IPS DF 6.9 (cell line): Measurements from ENCODE around the gene NUP205.

ENCODE experiments used
- DNase-seq: peaks from one replicate; pipeline ENCODE4 v3.0.0-alpha.2; 2013; ENCODE audit warnings: low read depth, low spot score
- H3K27ac ChIP-seq: one replicate; pipeline ENCODE4 v1.5.1; 2013; ENCODE audit warnings: low read length, control low read depth
- H3K27me3 ChIP-seq: 2 replicates; pipeline ENCODE4 v1.6.1; 2013; ENCODE audit warnings: mild to moderate bottlenecking, low read length; ENCODE audit not compliant: control insufficient read depth, insufficient read depth
- H3K36me3 ChIP-seq: 2 replicates; pipeline ENCODE4 v1.6.1; 2013; ENCODE audit warnings: low read length; ENCODE audit not compliant: control insufficient read depth, insufficient read depth
- H3K4me1 ChIP-seq: 2 replicates; pipeline ENCODE4 v1.6.1; 2013; ENCODE audit warnings: low read length; ENCODE audit not compliant: control insufficient read depth, insufficient read depth
- H3K4me3 ChIP-seq: 2 replicates; pipeline ENCODE4 v1.5.1; 2013; ENCODE audit warnings: mild to moderate bottlenecking, low read length
- H3K9me3 ChIP-seq: 2 replicates; pipeline ENCODE4 v1.6.1; 2013; ENCODE audit warnings: low read length, inconsistent platforms; ENCODE audit not compliant: control insufficient read depth, insufficient read depth
- WGBS: extraction: QIAGEN DNeasy Blood & Tissue Kit; methylation state at CpG from one replicate; pipeline ENCODE4 v1.1.7; 2013; ENCODE audit warnings: mixed read lengths, missing lambda C conversion rate; ENCODE audit not compliant: insufficient read length, insufficient coverage; 5-methylcytosine and 5-hydroxymethylcytosine counted together

Gene NUP205

DNA sequence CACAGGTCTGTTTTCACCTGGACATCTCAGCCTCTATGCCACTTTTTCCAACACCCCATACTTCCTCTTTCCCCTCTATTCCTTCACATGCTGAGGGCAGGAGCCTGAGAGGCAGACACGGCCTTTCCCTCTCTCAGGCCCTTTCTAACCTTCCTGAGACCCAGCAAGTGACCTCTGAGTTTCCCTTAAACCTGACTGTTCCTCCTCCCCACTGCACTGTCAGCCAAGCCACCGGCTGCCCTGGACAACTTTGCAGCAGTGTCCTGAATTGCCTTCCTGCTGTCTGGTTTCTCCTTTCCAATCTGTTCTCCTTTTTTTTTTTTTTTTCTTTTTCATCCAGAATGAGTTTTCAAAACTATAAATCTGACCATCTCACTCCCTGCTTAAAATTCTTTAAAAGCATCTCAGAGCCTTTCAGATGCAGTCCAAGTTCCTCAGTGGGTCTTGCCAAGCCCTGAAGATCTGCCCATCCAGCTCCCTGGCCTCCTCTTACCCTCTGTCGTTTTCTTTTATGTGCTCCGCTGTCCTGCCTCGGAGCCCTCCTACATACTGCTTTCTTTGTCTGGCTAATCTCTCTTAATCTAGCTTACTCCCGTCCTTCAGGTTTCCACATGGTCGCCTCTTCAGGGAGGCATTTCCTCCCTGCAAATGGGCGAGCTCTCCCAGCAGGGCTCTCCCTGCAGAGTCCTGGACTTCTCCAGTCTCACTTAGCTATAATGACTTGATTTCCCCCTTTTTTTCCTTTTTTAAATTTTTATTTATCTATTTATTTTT is 139.7 kb downstream of the NUP205 start:
- Histone ChIP-seq H3K9me3 (no peaks in the 10 kb centered on the region), H3K27ac (no peak overlapping the region), H3K4me3 (no peak overlapping the region), H3K36me3 (no peaks in the 10 kb centered on the region), H3K27me3 (no peaks in the 10 kb centered on the region), H3K4me1 (no peaks in the 10 kb centered on the region)
- no CpG with 5 or more reads among the region's 8 CpGs for WGBS
- no peak for DNase-seq
